COR-L47 (cell line): ENCODE data around the gene ABCC10.
"Not testable (repeated sequence)": the region's sequence is repeated elsewhere in the genome, so short reads cannot be mapped to it uniquely, and the experiment has no call there.

Experiments
- DNase-seq: peaks from one replicate; lab custom pipeline; 2025; lab: John Stamatoyannopoulos, UW

ABCC10 gene

GRCh38 chr6:43496370-43497128, 69.2 kb downstream of the ABCC10 start:
- no peak for DNase-seq

- DNase-seq = no peak
These were observed 69.7 kb downstream of the ABCC10 start for GRCh38 chr6:43497129-43497396.

GRCh38 chr6:43497689-43498088, 70.3 kb downstream of the ABCC10 start:
- DNase-seq = no peak

- not testable (repeated sequence) for DNase-seq
These were observed 71.0 kb downstream of the ABCC10 start for GRCh38 chr6:43498291-43498690.

GRCh38 chr6:43499028-43499815, 71.9 kb downstream of the ABCC10 start:
- no peak for DNase-seq
